WTC11 (cell line): ENCODE data around the gene BUD31. TPM values are rescaled to one million over a fixed set of nuclear protein-coding genes. Genes with fewer than 3 reads are reported as not detected.

Experiments
- ATAC-seq: fragments of 200-7000 bp; cut with Tn5 transposase; 2 replicates; pipeline ENCODE4 v1.10.0; 2021; ENCODE audit warnings: mild to moderate bottlenecking, moderate library complexity
- CTCF ChIA-PET: fragments of 300-600 bp; sonication (Branson Sonifier 250); formaldehyde crosslinking; loops from one replicate; lab custom pipeline; 2021; ENCODE audit warnings: antibody characterized with exemption; lab: Charles Lee
- POLR2A ChIA-PET: fragments of 350-600 bp; sonication (Branson Sonifier 250); formaldehyde crosslinking; loops from one replicate; lab custom pipeline; 2021; ENCODE audit warnings: antibody characterized with exemption; lab: Charles Lee
- DNase-seq: peaks from one replicate; pipeline ENCODE4 v3.0.0; 2021; ENCODE audit warnings: low spot score
- H3K27ac Mint-ChIP-seq: 2 replicates; pipeline ENCODE4 v1.8.0; 2021; ENCODE audit warnings: mixed read lengths
- H3K27me3 Mint-ChIP-seq: 2 replicates; pipeline ENCODE4 v1.8.0; 2021; ENCODE audit warnings: low read depth, mild to moderate bottlenecking, moderate library complexity, mixed read lengths
- H3K36me3 Mint-ChIP-seq: 2 replicates; pipeline ENCODE4 v1.8.0; 2021; ENCODE audit warnings: mixed read lengths
- H3K4me1 Mint-ChIP-seq: 2 replicates; pipeline ENCODE4 v1.8.0; 2022; ENCODE audit warnings: mixed read lengths
- H3K4me3 Mint-ChIP-seq: 2 replicates; pipeline ENCODE4 v1.8.0; 2021; ENCODE audit warnings: mild to moderate bottlenecking, moderate library complexity, mixed read lengths
- H3K9me3 Mint-ChIP-seq: 2 replicates; pipeline ENCODE4 v1.8.0; 2021; ENCODE audit warnings: mixed read lengths
- CREB1 ChIP-seq: sonication (generic); formaldehyde crosslinking; IDR thresholded peaks from 2 replicates; pipeline ENCODE4 v1.8.0; 2023; ENCODE audit warnings: mild to moderate bottlenecking, missing genetic modification reagents
- CREM ChIP-seq: sonication (generic); formaldehyde crosslinking; IDR thresholded peaks from 2 replicates; pipeline ENCODE4 v1.8.1; 2022; ENCODE audit warnings: mild to moderate bottlenecking, missing genetic modification reagents, moderate library complexity
- EMX1 ChIP-seq: fragments of 250-450 bp; sonication (Bioruptor Pico); IDR thresholded peaks from 2 replicates; pipeline ENCODE4 v1.8.0; 2021; ENCODE audit warnings: mild to moderate bottlenecking
- ETV6 ChIP-seq: sonication (generic); formaldehyde crosslinking; IDR thresholded peaks from 2 replicates; pipeline ENCODE4 v1.8.1; 2022; ENCODE audit warnings: mild to moderate bottlenecking, missing genetic modification reagents
- HMGXB4 ChIP-seq: sonication (generic); formaldehyde crosslinking; IDR thresholded peaks from 2 replicates; pipeline ENCODE4 v1.8.1; 2023; ENCODE audit warnings: mild to moderate bottlenecking, moderate library complexity, missing genetic modification reagents
- NR3C1 ChIP-seq: sonication (generic); formaldehyde crosslinking; conservative IDR thresholded peaks from 2 replicates; pipeline ENCODE4 v1.8.1; 2023; ENCODE audit warnings: low read depth, mild to moderate bottlenecking, missing genetic modification reagents
- RORB ChIP-seq: fragments of 250-450 bp; sonication (Bioruptor Pico); IDR thresholded peaks from 2 replicates; pipeline ENCODE4 v1.9.0; 2021; ENCODE audit warnings: mild to moderate bottlenecking
- SOX15 ChIP-seq: fragments of 250-450 bp; sonication (Bioruptor Pico); IDR thresholded peaks from 2 replicates; pipeline ENCODE4 v1.9.0; 2021; ENCODE audit warnings: mild to moderate bottlenecking
- ZNF425 ChIP-seq: fragments of 250-450 bp; sonication (Bioruptor Pico); conservative IDR thresholded peaks from 2 replicates; pipeline ENCODE4 v1.9.0; 2021; ENCODE audit warnings: mild to moderate bottlenecking
- ZNF532 ChIP-seq: fragments of 250-450 bp; sonication (Bioruptor Pico); IDR thresholded peaks from 2 replicates; pipeline ENCODE4 v1.9.0; 2021; ENCODE audit warnings: mild to moderate bottlenecking, borderline replicate concordance
- total RNA-seq: library from RNA; stranded (reverse); gene quantifications from 3 replicates; pipeline ENCODE4 v1.2.3, GENCODE V29; 2021
- TF ChIP-seq, protein P1 (sequence below): sonication (generic); formaldehyde crosslinking; IDR thresholded peaks from 2 replicates; pipeline ENCODE4 v1.8.0; 2022; ENCODE audit warnings: mild to moderate bottlenecking, missing genetic modification reagents
- TF ChIP-seq, protein P2 (sequence below): sonication (generic); formaldehyde crosslinking; IDR thresholded peaks from 2 replicates; pipeline ENCODE4 v1.8.0; 2022; ENCODE audit warnings: mild to moderate bottlenecking, missing genetic modification reagents

BUD31 gene
- total RNA-seq, 1 experiment from 2014 or later: 98.7 TPM

DNA sequence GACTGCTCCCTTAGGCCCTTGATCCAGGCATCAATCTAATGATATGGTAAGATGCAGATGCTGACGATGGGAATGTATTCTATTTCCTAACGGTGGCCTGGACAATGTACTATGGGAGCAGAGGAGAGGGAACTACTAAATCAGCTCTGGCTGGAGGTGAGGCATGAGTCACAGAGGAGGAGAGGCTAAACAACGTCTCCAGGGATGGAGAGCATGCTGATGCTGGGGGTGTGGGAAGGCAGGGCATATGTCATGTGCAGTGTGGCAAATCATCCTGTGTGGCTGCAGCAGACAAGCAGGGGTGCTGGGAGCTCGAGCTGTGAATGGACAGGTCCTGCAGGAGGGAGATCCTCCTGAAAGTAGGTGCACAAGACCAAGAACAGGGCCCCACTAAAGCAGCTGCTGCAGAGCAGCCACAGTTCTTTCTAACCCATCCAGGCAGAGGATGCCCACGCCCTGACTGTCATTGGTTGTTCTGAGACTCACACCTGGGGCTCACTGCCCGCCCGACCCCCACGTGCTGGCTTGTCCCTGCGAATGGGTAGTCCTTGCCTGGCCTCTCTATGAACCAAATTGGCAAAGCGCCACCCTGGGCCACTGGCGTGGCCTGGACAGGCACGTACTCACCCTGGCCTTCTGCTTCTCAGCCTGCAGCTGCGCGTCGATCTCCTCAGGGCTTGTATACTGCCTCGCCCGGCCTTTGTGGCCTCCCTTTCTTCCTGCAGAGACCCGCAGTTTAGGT is 4.4 kb upstream of the BUD31 start:
- no peak for DNase-seq
- no peak overlapping the region; the same call in 1 of the 2 replicates for H3K27ac Mint-ChIP-seq
- H3K9me3 Mint-ChIP-seq: no peaks in the 10 kb centered on the region
- H3K4me3 Mint-ChIP-seq: no peak overlapping the region
- CTCF ChIA-PET: no interaction called here
- H3K27me3 Mint-ChIP-seq: no peaks in the 10 kb centered on the region
- TF ChIP-seq HMGXB4 (CRISPR knock-in tag) (no peak), EMX1 (CRISPR knock-in tag) (no peak), NR3C1 (no peak), CREM (no peak)
- TF ChIP-seq, all 79 proteins: peak for 0
- no peak for ATAC-seq
- peaks cover 13% of the 10 kb centered on the region for H3K4me1 Mint-ChIP-seq
- H3K36me3 Mint-ChIP-seq: peaks cover 47% of the 10 kb centered on the region
- POLR2A ChIA-PET: no interaction called here

DNA sequence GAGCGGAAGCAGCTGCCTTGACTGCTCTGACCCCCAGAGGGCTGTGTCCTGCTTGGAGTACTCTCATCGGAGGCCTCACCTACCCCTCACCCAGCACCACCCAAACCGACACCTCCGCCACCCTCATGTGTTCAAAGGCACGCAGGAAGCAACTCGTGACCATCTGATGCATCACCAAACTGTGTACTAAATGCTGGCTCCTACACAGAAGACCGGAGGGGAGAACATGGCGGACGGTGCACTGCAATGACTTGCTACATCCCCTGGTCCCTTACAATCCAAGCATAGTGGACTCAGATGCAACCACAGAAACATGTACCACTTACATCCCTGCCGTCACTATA is 3.8 kb upstream of the BUD31 start:
- no peak for ATAC-seq
- CTCF ChIA-PET: no interaction called here
- no peak overlapping the region for H3K27ac Mint-ChIP-seq

More for the DNA sequence above, 3.8 kb upstream of the BUD31 start:
- H3K4me1 Mint-ChIP-seq: peaks cover 16% of the 10 kb centered on the region
- H3K4me3 Mint-ChIP-seq: no peak overlapping the region
- peaks cover 42% of the 10 kb centered on the region for H3K36me3 Mint-ChIP-seq
- H3K27me3 Mint-ChIP-seq: no peaks in the 10 kb centered on the region
- POLR2A ChIA-PET: interaction anchor here (0.6 kb wide), 1 partner anchor 14 kb away, joined by 5 read pairs; no protein-coding TSS in a partner anchor
- TF ChIP-seq, protein P1, sequence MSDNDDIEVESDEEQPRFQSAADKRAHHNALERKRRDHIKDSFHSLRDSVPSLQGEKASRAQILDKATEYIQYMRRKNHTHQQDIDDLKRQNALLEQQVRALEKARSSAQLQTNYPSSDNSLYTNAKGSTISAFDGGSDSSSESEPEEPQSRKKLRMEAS: no peak
- TF ChIP-seq, protein P2, sequence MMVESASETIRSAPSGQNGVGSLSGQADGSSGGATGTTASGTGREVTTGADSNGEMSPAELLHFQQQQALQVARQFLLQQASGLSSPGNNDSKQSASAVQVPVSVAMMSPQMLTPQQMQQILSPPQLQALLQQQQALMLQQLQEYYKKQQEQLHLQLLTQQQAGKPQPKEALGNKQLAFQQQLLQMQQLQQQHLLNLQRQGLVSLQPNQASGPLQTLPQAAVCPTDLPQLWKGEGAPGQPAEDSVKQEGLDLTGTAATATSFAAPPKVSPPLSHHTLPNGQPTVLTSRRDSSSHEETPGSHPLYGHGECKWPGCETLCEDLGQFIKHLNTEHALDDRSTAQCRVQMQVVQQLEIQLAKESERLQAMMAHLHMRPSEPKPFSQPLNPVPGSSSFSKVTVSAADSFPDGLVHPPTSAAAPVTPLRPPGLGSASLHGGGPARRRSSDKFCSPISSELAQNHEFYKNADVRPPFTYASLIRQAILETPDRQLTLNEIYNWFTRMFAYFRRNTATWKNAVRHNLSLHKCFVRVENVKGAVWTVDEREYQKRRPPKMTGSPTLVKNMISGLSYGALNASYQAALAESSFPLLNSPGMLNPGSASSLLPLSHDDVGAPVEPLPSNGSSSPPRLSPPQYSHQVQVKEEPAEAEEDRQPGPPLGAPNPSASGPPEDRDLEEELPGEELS (CRISPR knock-in tag): no peak
- TF ChIP-seq CREB1 (CRISPR knock-in tag) (no peak), RORB (CRISPR knock-in tag) (no peak), ZNF425 (CRISPR knock-in tag) (no peak), ETV6 (CRISPR knock-in tag) (no peak), SOX15 (CRISPR knock-in tag) (no peak), ZNF532 (CRISPR knock-in tag) (no peak)
- H3K9me3 Mint-ChIP-seq: no peaks in the 10 kb centered on the region
- no peak for DNase-seq
